GM21390 (cell line): ENCODE data around the gene PRSS35.
"Not testable (repeated sequence)": the region's sequence is repeated elsewhere in the genome, so short reads cannot be mapped to it uniquely, and the experiment has no call there.

Experiments
- ATAC-seq: cut with Tn5 transposase; IDR thresholded peaks from one replicate; pipeline ENCODE4 v1.9.1; 2021; ENCODE audit not compliant: unreplicated experiment

PRSS35 gene

GRCh38 chr6:83511901-83512681, at the start of gene PRSS35:
PRSS35 (plus strand) TSS chr6:83512534; CDS start chr6:83523442, 10,908 bp downstream.
- ATAC-seq, result no peak

GRCh38 chr6:83463886-83464285, 48.4 kb upstream of the PRSS35 start:
- ATAC-seq, result no peak

GRCh38 chr6:83464381-83465140, 47.8 kb upstream of the PRSS35 start:
- ATAC-seq, result no peak

- no peak for ATAC-seq
These were observed 46.0 kb upstream of the PRSS35 start for GRCh38 chr6:83466328-83466727.

GRCh38 chr6:83467620-83468036, 44.7 kb upstream of the PRSS35 start:
- no peak for ATAC-seq

- ATAC-seq, result no peak
These were observed 42.3 kb upstream of the PRSS35 start for GRCh38 chr6:83470001-83470400.

- no peak for ATAC-seq
These were observed 41.7 kb upstream of the PRSS35 start for GRCh38 chr6:83470587-83470986.

GRCh38 chr6:83472767-83473166, 39.6 kb upstream of the PRSS35 start:
- no peak for ATAC-seq

GRCh38 chr6:83474309-83474708, 38.0 kb upstream of the PRSS35 start:
- ATAC-seq, result no peak

- no peak for ATAC-seq
These were observed 35.4 kb upstream of the PRSS35 start for GRCh38 chr6:83476971-83477370.

GRCh38 chr6:83479389-83479788, 32.9 kb upstream of the PRSS35 start:
- ATAC-seq, result no peak

- no peak for ATAC-seq
These were observed 31.9 kb upstream of the PRSS35 start for GRCh38 chr6:83480470-83480869.

- not testable (repeated sequence) for ATAC-seq
These were observed 30.4 kb upstream of the PRSS35 start for GRCh38 chr6:83481938-83482337.

- ATAC-seq, result no peak
These were observed 23.9 kb upstream of the PRSS35 start for GRCh38 chr6:83488448-83488847.

GRCh38 chr6:83488861-83489260, 23.5 kb upstream of the PRSS35 start:
- ATAC-seq, result no peak

GRCh38 chr6:83490217-83490807, 22.0 kb upstream of the PRSS35 start:
- no peak for ATAC-seq

- no peak for ATAC-seq
These were observed 7.0 kb upstream of the PRSS35 start for GRCh38 chr6:83505356-83505755.

- no peak for ATAC-seq
These were observed 2.9 kb upstream of the PRSS35 start for GRCh38 chr6:83509441-83509840.

GRCh38 chr6:83510791-83511190, 1.5 kb upstream of the PRSS35 start:
- ATAC-seq, result no peak

- no peak for ATAC-seq
These were observed 1.1 kb upstream of the PRSS35 start for GRCh38 chr6:83511266-83511665.

- ATAC-seq, result peak; percentile 10
These were observed 2.1 kb downstream of the PRSS35 start for GRCh38 chr6:83514466-83514865.
